ENCODE measurements around the gene ACTA1.
"Not testable (repeated sequence)": the region's sequence is repeated elsewhere in the genome, so short reads cannot be mapped to it uniquely, and the experiment has no call there.

The ACTA1 gene

GRCh38 chr1:229434005-229434640 lies at the start of gene ACTA1:
TSS of gene ACTA1 (minus strand) at chr1:229434094. CDS start at chr1:229433115, 979 bp downstream.
- DNase-seq (ENCODE audit: low read depth in 3 of 3): no peak

- DNase-seq (ENCODE audit: low read depth in 3 of 3): no peak
Observed at GRCh38 chr1:229482511-229482910, 48.6 kb upstream of the ACTA1 start.

- no peak for DNase-seq (ENCODE audit: low read depth in 3 of 3)
Observed at GRCh38 chr1:229480495-229480894, 46.6 kb upstream of the ACTA1 start.

GRCh38 chr1:229479660-229480399 lies 45.9 kb upstream of the ACTA1 start:
- DNase-seq (ENCODE audit: low read depth in 3 of 3): no peak

GRCh38 chr1:229478852-229479251 lies 45.0 kb upstream of the ACTA1 start:
- DNase-seq (ENCODE audit: low read depth in 3 of 3): no peak

GRCh38 chr1:229475859-229476258 lies 42.0 kb upstream of the ACTA1 start:
- not testable (repeated sequence) for DNase-seq (ENCODE audit: low read depth in 3 of 3)

- DNase-seq (ENCODE audit: low read depth in 3 of 3): no peak
Observed at GRCh38 chr1:229474509-229474908, 40.6 kb upstream of the ACTA1 start.

- no peak for DNase-seq (ENCODE audit: low read depth in 3 of 3)
Observed at GRCh38 chr1:229471175-229471574, 37.3 kb upstream of the ACTA1 start.

GRCh38 chr1:229470406-229471043 lies 36.6 kb upstream of the ACTA1 start:
- no peak for DNase-seq (ENCODE audit: low read depth in 3 of 3)

GRCh38 chr1:229466887-229467286 lies 33.0 kb upstream of the ACTA1 start:
- DNase-seq (ENCODE audit: low read depth in 3 of 3): no peak

- DNase-seq (ENCODE audit: low read depth in 3 of 3): no peak
Observed at GRCh38 chr1:229464672-229465071, 30.8 kb upstream of the ACTA1 start.

GRCh38 chr1:229461032-229461668 lies 27.3 kb upstream of the ACTA1 start:
- no peak for DNase-seq (ENCODE audit: low read depth in 3 of 3)

GRCh38 chr1:229459815-229460214 lies 25.9 kb upstream of the ACTA1 start:
- DNase-seq (ENCODE audit: low read depth in 3 of 3): no peak

- DNase-seq (ENCODE audit: low read depth in 3 of 3): no peak
Observed at GRCh38 chr1:229457436-229457835, 23.5 kb upstream of the ACTA1 start.

- no peak for DNase-seq (ENCODE audit: low read depth in 3 of 3)
Observed at GRCh38 chr1:229456016-229456415, 22.1 kb upstream of the ACTA1 start.

- no peak for DNase-seq (ENCODE audit: low read depth in 3 of 3)
Observed at GRCh38 chr1:229454056-229454455, 20.2 kb upstream of the ACTA1 start.

GRCh38 chr1:229452956-229453801 lies 19.3 kb upstream of the ACTA1 start:
- no peak for DNase-seq (ENCODE audit: low read depth in 3 of 3)

GRCh38 chr1:229448845-229449244 lies 15.0 kb upstream of the ACTA1 start:
- DNase-seq (ENCODE audit: low read depth in 3 of 3): no peak

GRCh38 chr1:229448354-229448753 lies 14.5 kb upstream of the ACTA1 start:
- DNase-seq (ENCODE audit: low read depth in 3 of 3): no peak

GRCh38 chr1:229447809-229448252 lies 13.9 kb upstream of the ACTA1 start:
- no peak for DNase-seq (ENCODE audit: low read depth in 3 of 3)

- no peak for DNase-seq (ENCODE audit: low read depth in 3 of 3)
Observed at GRCh38 chr1:229445828-229446227, 11.9 kb upstream of the ACTA1 start.
